Adipocyte (in vitro differentiated cells): ENCODE measurements around the gene IL10RB.
"Not testable (repeated sequence)": the region's sequence is repeated elsewhere in the genome, so short reads cannot be mapped to it uniquely, and the experiment has no call there.

ENCODE experiments used
- DNase-seq: peaks from one replicate; pipeline ENCODE4 v3.0.0-alpha.2; 2015; ENCODE audit warnings: low read depth
- H3K27me3 ChIP-seq: replicated peaks from 2 replicates; pipeline ENCODE4 v1.7.0; 2013; ENCODE audit warnings: mild to moderate bottlenecking, low read length, moderate library complexity; ENCODE audit not compliant: control insufficient read depth, insufficient read depth
- H3K36me3 ChIP-seq: 2 replicates; pipeline ENCODE4 v1.7.0; 2013; ENCODE audit warnings: low read length, mild to moderate bottlenecking, moderate library complexity; ENCODE audit not compliant: control insufficient read depth, insufficient read depth, severe bottlenecking
- H3K4me1 ChIP-seq: 2 replicates; pipeline ENCODE4 v1.7.0; 2013; ENCODE audit warnings: mild to moderate bottlenecking, low read length, moderate library complexity; ENCODE audit not compliant: control insufficient read depth, insufficient read depth
- H3K4me3 ChIP-seq: 2 replicates; pipeline ENCODE4 v1.7.0; 2013; ENCODE audit warnings: mild to moderate bottlenecking, low read length, moderate library complexity
- H3K9ac ChIP-seq: 2 replicates; pipeline ENCODE4 v1.7.0; 2013; ENCODE audit warnings: mild to moderate bottlenecking, low read length, moderate library complexity
- H3K9me3 ChIP-seq: 2 replicates; pipeline ENCODE4 v1.7.0; 2013; ENCODE audit warnings: mild to moderate bottlenecking, low read length, moderate library complexity; ENCODE audit not compliant: control insufficient read depth

IL10RB gene

DNA sequence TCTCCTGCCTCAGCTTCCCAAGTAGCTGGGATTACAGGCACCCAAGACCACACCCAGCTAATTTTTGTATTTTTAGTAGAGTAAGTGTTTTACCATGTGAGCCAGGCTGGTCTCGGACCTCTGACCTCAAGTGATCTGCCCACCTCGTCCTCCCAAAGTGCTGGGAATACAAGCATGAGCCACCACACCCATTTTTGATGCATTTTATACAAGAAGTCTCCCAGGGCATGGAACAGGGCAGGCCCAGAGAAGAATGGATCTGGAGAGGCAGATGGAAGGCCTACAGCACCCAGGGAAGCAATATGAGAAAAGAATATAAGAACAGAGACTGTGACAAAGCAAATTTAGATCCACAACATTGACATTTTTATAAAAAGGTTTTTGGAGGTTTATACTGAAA lies 39.8 kb downstream of the IL10RB start:
- Histone ChIP-seq H3K36me3 (no peaks in the 10 kb centered on the region), H3K27me3 (no peaks in the 10 kb centered on the region), H3K4me1 (peaks cover 3% of the 10 kb centered on the region), H3K4me3 (no peak overlapping the region), H3K9me3 (no peaks in the 10 kb centered on the region), H3K9ac (no peak overlapping the region)
- no peak for DNase-seq

GRCh38 chr21:33308586-33309490 lies 42.7 kb downstream of the IL10RB start:
- Histone ChIP-seq H3K4me1 (peaks cover 3% of the 10 kb centered on the region), H3K9me3 (peaks cover 5% of the 10 kb centered on the region), H3K36me3 (no peaks in the 10 kb centered on the region), H3K27me3 (no peaks in the 10 kb centered on the region), H3K4me3 (no peak overlapping the region), H3K9ac (no peak overlapping the region)
- DNase-seq: peak; percentile 24

GRCh38 chr21:33309778-33310177 lies 43.6 kb downstream of the IL10RB start:
- no peak for DNase-seq
- Histone ChIP-seq H3K4me3 (no peak overlapping the region), H3K36me3 (no peaks in the 10 kb centered on the region)

GRCh38 chr21:33312121-33312520 lies 46.0 kb downstream of the IL10RB start:
- DNase-seq: no peak
- Histone ChIP-seq H3K9ac (no peak overlapping the region), H3K36me3 (no peaks in the 10 kb centered on the region), H3K27me3 (no peaks in the 10 kb centered on the region), H3K4me3 (no peak overlapping the region), H3K9me3 (peaks cover 12% of the 10 kb centered on the region), H3K4me1 (peaks cover 15% of the 10 kb centered on the region)

More at GRCh38 chr21:33309778-33310177, 43.6 kb downstream of the IL10RB start:
- Histone ChIP-seq H3K4me1 (peaks cover 3% of the 10 kb centered on the region), H3K9ac (no peak overlapping the region), H3K9me3 (peaks cover 12% of the 10 kb centered on the region), H3K27me3 (no peaks in the 10 kb centered on the region)

GRCh38 chr21:33313183-33313582 lies 47.0 kb downstream of the IL10RB start:
- peaks cover 16% of the 10 kb centered on the region for H3K4me1 ChIP-seq
- no peak overlapping the region for H3K4me3 ChIP-seq
- no peaks in the 10 kb centered on the region for H3K27me3 ChIP-seq
- peaks cover 12% of the 10 kb centered on the region for H3K9me3 ChIP-seq
- H3K9ac ChIP-seq: no peak overlapping the region
- H3K36me3 ChIP-seq: no peaks in the 10 kb centered on the region
- DNase-seq: no peak

DNA sequence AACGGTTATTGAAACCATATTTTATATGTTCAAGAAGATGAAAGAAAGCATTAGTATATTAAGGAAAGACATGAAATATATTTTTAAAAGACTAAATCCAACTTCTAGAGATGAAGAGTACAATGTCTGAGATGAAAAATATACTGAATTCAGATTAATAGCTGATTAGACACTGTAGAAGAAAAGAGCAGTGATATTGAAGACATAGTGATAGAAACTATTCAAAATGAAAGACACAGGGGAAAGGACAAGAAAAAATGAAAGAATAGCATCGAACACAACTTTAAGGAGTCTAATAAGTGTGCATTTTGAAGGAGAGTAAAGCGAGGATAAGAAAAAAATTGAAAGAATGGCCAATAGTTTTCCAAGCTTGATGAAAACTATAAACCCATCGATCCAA lies 47.4 kb downstream of the IL10RB start:
- peaks cover 16% of the 10 kb centered on the region for H3K4me1 ChIP-seq
- H3K9ac ChIP-seq: no peak overlapping the region
- H3K27me3 ChIP-seq: no peaks in the 10 kb centered on the region
- no peak for DNase-seq
- H3K36me3 ChIP-seq: no peaks in the 10 kb centered on the region
- peaks cover 12% of the 10 kb centered on the region for H3K9me3 ChIP-seq
- H3K4me3 ChIP-seq: no peak overlapping the region

- DNase-seq: peak; percentile 17
- no peaks in the 10 kb centered on the region for H3K36me3 ChIP-seq
- H3K9ac ChIP-seq: no peak overlapping the region
- H3K9me3 ChIP-seq: peaks cover 12% of the 10 kb centered on the region
- H3K27me3 ChIP-seq: no peaks in the 10 kb centered on the region
- no peak overlapping the region for H3K4me3 ChIP-seq
- H3K4me1 ChIP-seq: peaks cover 16% of the 10 kb centered on the region
Observed at GRCh38 chr21:33314111-33314510, 47.9 kb downstream of the IL10RB start.

DNA sequence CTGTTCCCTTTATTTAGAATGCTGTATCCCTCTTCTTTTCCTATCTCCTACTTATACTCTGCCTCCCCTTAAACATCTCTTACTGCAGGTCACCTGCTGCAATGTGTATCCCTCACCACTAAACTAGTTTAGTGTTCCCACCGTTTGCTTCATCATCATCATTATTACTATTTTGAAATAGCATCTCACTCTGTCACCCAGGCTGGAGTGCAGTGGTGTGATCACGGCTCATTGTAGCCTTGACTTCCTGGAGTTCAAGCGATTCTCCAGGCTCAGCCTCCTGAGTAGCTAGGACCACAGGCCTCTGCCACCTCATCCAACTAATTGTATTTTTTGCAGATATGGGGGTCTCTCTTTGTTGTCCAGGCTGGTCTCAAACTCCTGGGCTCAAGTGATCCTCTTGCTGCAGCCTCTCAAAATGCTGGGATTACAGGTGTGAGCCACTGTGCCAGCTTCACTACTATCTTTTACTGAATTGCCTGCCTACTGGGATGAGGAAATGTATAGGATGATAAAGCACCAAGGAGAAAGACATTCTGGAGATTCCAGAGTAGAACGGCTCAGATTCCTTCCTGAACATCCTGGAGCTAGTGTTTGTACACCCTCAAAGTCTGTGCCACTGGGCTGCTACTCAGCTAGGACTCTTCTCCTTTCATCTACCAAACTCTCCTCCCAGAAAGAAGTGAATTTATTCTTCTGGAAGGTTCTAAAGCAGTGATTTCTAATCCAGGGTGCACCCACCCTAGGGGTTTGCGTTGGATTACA lies 50.0 kb downstream of the IL10RB start:
- H3K4me1 ChIP-seq: peaks cover 16% of the 10 kb centered on the region
- no peaks in the 10 kb centered on the region for H3K27me3 ChIP-seq
- no peak for DNase-seq
- H3K9ac ChIP-seq: no peak overlapping the region
- peaks cover 12% of the 10 kb centered on the region for H3K9me3 ChIP-seq
- no peaks in the 10 kb centered on the region for H3K36me3 ChIP-seq
- no peak overlapping the region for H3K4me3 ChIP-seq

DNA sequence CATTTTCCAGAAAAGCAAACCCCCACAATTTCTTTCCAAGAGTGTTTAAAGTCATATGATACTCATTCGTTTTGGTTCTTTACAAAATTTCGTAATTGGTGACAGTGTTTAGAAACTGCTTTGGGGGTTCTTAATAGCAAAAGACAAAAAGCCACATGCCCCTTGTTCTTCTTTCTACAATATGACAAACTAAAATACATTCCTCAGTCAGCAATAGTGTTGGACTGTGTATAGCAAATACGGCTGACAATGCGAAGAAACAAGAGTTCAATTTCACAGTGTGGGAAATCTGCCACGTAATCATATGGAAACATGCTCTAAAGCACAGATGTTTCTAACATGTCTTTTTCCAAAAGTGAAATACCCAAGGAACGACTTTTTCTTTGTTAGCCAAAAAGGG lies 51.0 kb downstream of the IL10RB start:
- Histone ChIP-seq H3K27me3 (no peaks in the 10 kb centered on the region), H3K4me3 (peak overlapping the region; percentile 53), H3K4me1 (peaks cover 16% of the 10 kb centered on the region), H3K9me3 (peaks cover 12% of the 10 kb centered on the region), H3K9ac (peak overlapping the region; percentile 50), H3K36me3 (no peaks in the 10 kb centered on the region)
- peak; percentile 10 for DNase-seq

DNA sequence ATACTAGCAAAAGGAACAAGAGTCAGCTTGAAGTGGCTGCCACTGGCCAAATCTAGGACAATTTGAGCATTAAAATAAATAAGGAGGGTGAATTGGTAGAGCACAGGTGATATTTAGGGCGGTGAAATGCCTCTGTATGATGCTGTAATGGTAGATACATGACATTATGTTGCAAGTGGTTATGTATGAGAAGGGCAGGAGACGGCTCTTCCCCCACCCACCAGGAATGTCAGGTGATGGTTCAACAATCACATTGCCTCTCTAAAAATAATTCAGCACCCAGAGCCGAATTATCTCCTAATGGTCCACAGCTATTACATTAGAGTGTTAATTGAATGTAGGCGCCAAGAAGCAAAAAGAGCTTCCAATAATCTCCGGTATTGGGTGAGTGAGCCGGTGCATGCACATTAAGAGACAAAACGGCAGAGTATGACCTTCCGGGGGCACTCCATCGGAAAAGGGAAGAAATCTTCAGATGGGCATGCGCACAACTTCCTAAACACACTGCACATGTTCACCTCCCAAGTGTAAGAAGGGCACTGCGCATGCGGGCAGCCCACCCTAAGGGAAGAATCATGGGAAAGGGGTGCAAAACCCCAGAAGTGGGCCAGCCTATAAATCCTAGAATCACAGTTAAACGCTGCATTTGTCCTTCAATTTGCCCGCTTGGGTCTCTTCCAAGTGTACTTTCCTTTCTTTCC lies 51.8 kb downstream of the IL10RB start:
- Histone ChIP-seq H3K4me1 (peaks cover 16% of the 10 kb centered on the region), H3K27me3 (no peaks in the 10 kb centered on the region), H3K36me3 (no peaks in the 10 kb centered on the region), H3K4me3 (no peak overlapping the region), H3K9ac (no peak overlapping the region), H3K9me3 (peaks cover 12% of the 10 kb centered on the region)
- no peak for DNase-seq

DNA sequence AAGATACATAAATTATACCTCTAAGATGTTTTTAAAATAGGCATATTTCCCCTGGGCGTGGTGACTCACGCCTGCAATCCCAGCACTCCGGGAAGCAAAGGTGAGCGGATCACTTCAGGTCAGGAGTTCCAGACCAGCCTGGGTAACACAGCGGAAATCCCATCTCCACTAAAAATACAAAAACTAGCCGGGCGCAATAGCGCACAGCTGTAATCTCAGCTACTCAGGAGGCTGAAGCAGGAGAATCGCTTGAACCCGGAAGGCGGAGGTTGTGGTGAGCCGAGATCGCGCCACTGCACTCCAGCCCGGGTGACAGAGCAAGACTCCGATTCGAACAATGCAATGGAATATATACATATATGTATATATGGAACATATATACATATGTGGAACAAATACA lies 54.8 kb downstream of the IL10RB start:
- not testable (repeated sequence) for H3K9ac ChIP-seq, H3K4me3 ChIP-seq, H3K27me3 ChIP-seq, H3K36me3 ChIP-seq, DNase-seq, H3K9me3 ChIP-seq
- peaks cover 21% of the 10 kb centered on the region for H3K4me1 ChIP-seq
